Measurements from ENCODE around the gene MPDZ. TPM values are rescaled to one million over a fixed set of nuclear protein-coding genes. Genes with fewer than 3 reads are reported as not detected.

The MPDZ gene
- total and polyA plus RNA-seq, 2 of the 4 experiments (the other 2 are of a cell fraction): 18.8 to 39.3 TPM

GRCh38 chr9:13107008-13107407 is 172.5 kb downstream of the MPDZ start:
- no peak overlapping the region for H3K14ac ChIP-seq (replicated peaks; ENCODE audit: low read depth, low read length)
- no peak overlapping the region for H3K56ac ChIP-seq (ENCODE audit: extremely low read depth, insufficient read depth, low read length)
- H2BK20ac ChIP-seq (ENCODE audit: low read depth, low read length): no peak overlapping the region
- BruUV-seq (replicated peaks): no TSS peak
- H3K23ac ChIP-seq (ENCODE audit: low read depth, low read length): no peak overlapping the region
- no peaks in the 10 kb centered on the region for H3K27me3 ChIP-seq (ENCODE audit: control insufficient read depth, insufficient read depth, low read length)
- H4K91ac ChIP-seq (ENCODE audit: insufficient read depth, low read depth, low read length): no peak overlapping the region
- no peak overlapping the region for H2AK9ac ChIP-seq (replicated peaks; ENCODE audit: low read depth, low read length, poor library complexity)
- H3K9ac ChIP-seq (ENCODE audit: low read depth, low read length): no peak overlapping the region
- DNase-seq: no peak
- no peak overlapping the region for H2BK120ac ChIP-seq (ENCODE audit: low read depth, low read length)
- H3K4me1 ChIP-seq (ENCODE audit: control insufficient read depth, insufficient read depth, low read length): no peaks in the 10 kb centered on the region
- no peaks in the 10 kb centered on the region for H3K9me3 ChIP-seq (ENCODE audit: control insufficient read depth, insufficient read depth, low read length)
- no peak overlapping the region for H4K5ac ChIP-seq (ENCODE audit: low read depth, low read length)
- no peak overlapping the region for H3K4me3 ChIP-seq (ENCODE audit: insufficient read depth, low read depth, low read length)
- H2BK5ac ChIP-seq (ENCODE audit: low read depth, low read length, poor library complexity, severe bottlenecking): no peak overlapping the region
- no peaks in the 10 kb centered on the region; the same call in 1 of the 2 replicates for H3K9me1 ChIP-seq (ENCODE audit: insufficient read depth, low read length)
- H2AK5ac ChIP-seq (ENCODE audit: low read depth, low read length): no peak overlapping the region
- no peak overlapping the region for H3K4ac ChIP-seq (ENCODE audit: low read depth, low read length)
- CTCF ChIA-PET: interaction anchor here (0.7 kb wide), 1 partner anchor 12 kb away, joined by 3 read pairs; no protein-coding TSS in a partner anchor
- dilution Hi-C loops (cut with HindIII; ENCODE audit: low sequenced_read_pairs, unreplicated experiment) (no loop called here), in situ Hi-C loops (cut with MboI; ENCODE audit: low sequenced_read_pairs) (no loop called here), intact Hi-C loops (cut with micrococcal nuclease) (no loop called here)
- H3K18ac ChIP-seq (ENCODE audit: low read depth, low read length): no peak overlapping the region
- no peaks in the 10 kb centered on the region for H4K20me1 ChIP-seq (ENCODE audit: insufficient read depth, low read length)
- H3K36me3 ChIP-seq (ENCODE audit: control insufficient read depth, insufficient read depth, low read length): peaks cover 12% of the 10 kb centered on the region
- no peak overlapping the region for H3K27ac ChIP-seq (ENCODE audit: insufficient read depth, low read length)
- no peak overlapping the region for H3K4me2 ChIP-seq (ENCODE audit: low read depth, low read length)
- no CpG with 5 or more reads among the region's 4 CpGs for WGBS, 2 experiments (ENCODE audit: extremely low coverage in 2 of 2, insufficient read length in 1 of 2)
- H2BK15ac ChIP-seq (ENCODE audit: low read depth, low read length): no peak overlapping the region
- POLR2A ChIA-PET (ENCODE audit: unreplicated experiment): no interaction called here
- TF ChIP-seq CEBPB (IDR thresholded peaks at IDR 0.05; ENCODE audit: low read depth, low read length): no peak
- no peak for TF ChIP-seq NFE2L2 (IDR thresholded peaks at IDR 0.05; ENCODE audit: low read depth, low read length)
- no peak for TF ChIP-seq MXI1 (IDR thresholded peaks at IDR 0.05; ENCODE audit: borderline replicate concordance, low read depth, low read length)
- TF ChIP-seq SMC3 (IDR thresholded peaks at IDR 0.05; ENCODE audit: low read depth, low read length): no peak
- no peak for TF ChIP-seq RCOR1 (IDR thresholded peaks at IDR 0.05; ENCODE audit: insufficient replicate concordance, low read length)
- TF ChIP-seq FOS (IDR thresholded peaks at IDR 0.05; ENCODE audit: low read depth, low read length): no peak
- no peak for TF ChIP-seq CTCF (conservative IDR thresholded peaks at IDR 0.05; ENCODE audit: low read depth, low read length)
- no peak for TF ChIP-seq RFX5 (IDR thresholded peaks at IDR 0.05; ENCODE audit: low read depth, low read length)
- TF ChIP-seq CHD1 (IDR thresholded peaks at IDR 0.05; ENCODE audit: low read depth, low read length): no peak
- TF ChIP-seq MAFK (IDR thresholded peaks at IDR 0.05; ENCODE audit: low read depth, low read length): no peak
- TF ChIP-seq RAD21 (IDR thresholded peaks at IDR 0.05; ENCODE audit: low read length): no peak
- TF ChIP-seq USF2 (IDR thresholded peaks at IDR 0.05; ENCODE audit: low read depth, low read length): no peak
- no peak for TF ChIP-seq ELK1 (IDR thresholded peaks at IDR 0.05; ENCODE audit: borderline replicate concordance, low read depth, low read length)
- no peak for TF ChIP-seq POLR2A (IDR thresholded peaks at IDR 0.05; ENCODE audit: low read depth, low read length)
- no peak for TF ChIP-seq BHLHE40 (IDR thresholded peaks at IDR 0.05; ENCODE audit: low read depth, low read length)
- TF ChIP-seq MAZ (IDR thresholded peaks at IDR 0.05; ENCODE audit: borderline replicate concordance, low read depth, low read length): no peak
- H4K8ac ChIP-seq (ENCODE audit: low read depth in 2 of 2, low read length in 2 of 2): no peak overlapping the region
- no peak for ATAC-seq (ENCODE audit: low read depth)
- no peaks in the 10 kb centered on the region for H3K79me1 ChIP-seq (ENCODE audit: low read depth in 1 of 2, low read length in 2 of 2)
- no peak overlapping the region for H2AFZ ChIP-seq (replicated peaks; ENCODE audit: low read length, poor library complexity)
